Measurements from ENCODE around the gene INA.

- TF ChIP-seq, protein P1, sequence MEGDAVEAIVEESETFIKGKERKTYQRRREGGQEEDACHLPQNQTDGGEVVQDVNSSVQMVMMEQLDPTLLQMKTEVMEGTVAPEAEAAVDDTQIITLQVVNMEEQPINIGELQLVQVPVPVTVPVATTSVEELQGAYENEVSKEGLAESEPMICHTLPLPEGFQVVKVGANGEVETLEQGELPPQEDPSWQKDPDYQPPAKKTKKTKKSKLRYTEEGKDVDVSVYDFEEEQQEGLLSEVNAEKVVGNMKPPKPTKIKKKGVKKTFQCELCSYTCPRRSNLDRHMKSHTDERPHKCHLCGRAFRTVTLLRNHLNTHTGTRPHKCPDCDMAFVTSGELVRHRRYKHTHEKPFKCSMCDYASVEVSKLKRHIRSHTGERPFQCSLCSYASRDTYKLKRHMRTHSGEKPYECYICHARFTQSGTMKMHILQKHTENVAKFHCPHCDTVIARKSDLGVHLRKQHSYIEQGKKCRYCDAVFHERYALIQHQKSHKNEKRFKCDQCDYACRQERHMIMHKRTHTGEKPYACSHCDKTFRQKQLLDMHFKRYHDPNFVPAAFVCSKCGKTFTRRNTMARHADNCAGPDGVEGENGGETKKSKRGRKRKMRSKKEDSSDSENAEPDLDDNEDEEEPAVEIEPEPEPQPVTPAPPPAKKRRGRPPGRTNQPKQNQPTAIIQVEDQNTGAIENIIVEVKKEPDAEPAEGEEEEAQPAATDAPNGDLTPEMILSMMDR (IDR thresholded peaks at IDR 0.05) = no peak
- TF ChIP-seq POLR2A (IDR thresholded peaks at IDR 0.05) = no peak
Observed at GRCh38 chr10:103281753-103282152, 4.8 kb downstream of the INA start.

Data from heart left ventricle (tissue), 13 donors.